Activated gamma-delta T cell (primary cell): ENCODE results near the gene GH2.
"Not testable (repeated sequence)": the region's sequence is repeated elsewhere in the genome, so short reads cannot be mapped to it uniquely, and the experiment has no call there.

Experiments
- DNase-seq: peaks from one replicate; lab custom pipeline; 2025; lab: John Stamatoyannopoulos, UW
- total RNA-seq, 2 donors: gene quantifications; one replicate each; lab custom pipeline; 2026; lab: John Stamatoyannopoulos, UW

Gene GH2
- 0 to 0.09 reads per million in 2 donors for total RNA-seq

DNA sequence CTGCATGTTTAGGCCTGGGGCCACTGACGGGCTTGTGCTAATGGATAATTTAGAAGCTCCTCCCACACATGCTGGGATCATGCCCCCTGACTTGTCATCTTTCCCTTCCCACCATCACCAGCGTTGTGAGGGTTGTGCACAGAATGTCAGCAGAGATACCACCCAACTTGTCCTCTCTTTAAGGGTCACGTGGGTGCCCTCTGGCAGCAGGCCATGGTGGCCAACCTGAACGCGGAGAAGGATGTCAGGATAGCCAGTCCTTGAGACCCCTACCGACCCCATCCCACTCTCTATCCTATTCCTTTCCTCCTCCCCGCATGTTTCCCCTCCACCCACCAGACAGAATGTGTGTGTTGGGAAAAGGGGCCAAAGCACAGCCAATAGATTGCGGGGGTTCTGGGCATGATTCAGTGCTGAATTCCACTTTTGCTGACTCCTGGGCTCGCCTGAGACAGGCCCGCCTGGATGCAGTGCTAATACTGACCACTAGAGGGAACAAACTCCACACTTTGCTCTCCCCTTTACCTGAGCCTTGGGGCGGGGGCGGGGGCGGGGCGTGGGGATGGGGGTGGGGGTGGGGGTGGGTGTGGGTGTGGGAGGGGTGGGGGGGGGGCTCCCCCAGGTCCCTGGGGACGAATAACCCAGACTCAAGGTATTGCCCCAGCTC lies at the start of gene GH2:
Gene GH2 (minus strand): TSS at position 10 of the 667 bp plus-strand sequence. CDS start 143 bp downstream, outside the sequence.
- DNase-seq, result no peak

DNA sequence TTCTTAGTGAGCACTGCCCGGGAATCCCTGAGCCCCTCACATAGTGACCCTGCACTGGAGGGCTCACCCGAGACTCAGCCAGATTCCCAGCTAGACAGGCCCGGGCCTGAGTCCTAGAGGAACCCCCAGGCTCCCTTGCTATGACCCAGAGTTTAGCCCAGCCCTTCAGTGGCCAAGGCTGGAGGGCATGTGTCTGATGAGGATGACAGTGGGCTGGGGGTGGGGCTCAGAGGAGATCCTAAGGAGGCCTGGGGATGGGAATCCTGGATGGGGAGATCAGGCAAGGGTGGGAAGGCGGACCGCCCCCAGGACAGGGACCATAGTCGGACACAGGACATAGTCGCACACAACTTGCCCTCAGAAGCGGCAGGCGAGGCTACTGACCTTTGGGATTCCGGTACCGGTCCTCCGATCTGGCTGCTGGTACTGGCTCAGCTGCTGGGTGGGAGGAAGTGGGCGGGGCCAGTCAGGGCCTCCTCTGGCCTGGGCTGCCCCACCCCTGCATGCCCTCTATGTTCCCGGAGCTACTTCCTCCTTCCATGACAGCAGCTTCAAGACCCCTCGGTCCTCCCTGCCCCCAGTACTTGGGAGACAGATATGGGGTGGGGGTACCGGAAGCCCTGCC lies 49.3 kb upstream of the GH2 start:
- no peak for DNase-seq

DNA sequence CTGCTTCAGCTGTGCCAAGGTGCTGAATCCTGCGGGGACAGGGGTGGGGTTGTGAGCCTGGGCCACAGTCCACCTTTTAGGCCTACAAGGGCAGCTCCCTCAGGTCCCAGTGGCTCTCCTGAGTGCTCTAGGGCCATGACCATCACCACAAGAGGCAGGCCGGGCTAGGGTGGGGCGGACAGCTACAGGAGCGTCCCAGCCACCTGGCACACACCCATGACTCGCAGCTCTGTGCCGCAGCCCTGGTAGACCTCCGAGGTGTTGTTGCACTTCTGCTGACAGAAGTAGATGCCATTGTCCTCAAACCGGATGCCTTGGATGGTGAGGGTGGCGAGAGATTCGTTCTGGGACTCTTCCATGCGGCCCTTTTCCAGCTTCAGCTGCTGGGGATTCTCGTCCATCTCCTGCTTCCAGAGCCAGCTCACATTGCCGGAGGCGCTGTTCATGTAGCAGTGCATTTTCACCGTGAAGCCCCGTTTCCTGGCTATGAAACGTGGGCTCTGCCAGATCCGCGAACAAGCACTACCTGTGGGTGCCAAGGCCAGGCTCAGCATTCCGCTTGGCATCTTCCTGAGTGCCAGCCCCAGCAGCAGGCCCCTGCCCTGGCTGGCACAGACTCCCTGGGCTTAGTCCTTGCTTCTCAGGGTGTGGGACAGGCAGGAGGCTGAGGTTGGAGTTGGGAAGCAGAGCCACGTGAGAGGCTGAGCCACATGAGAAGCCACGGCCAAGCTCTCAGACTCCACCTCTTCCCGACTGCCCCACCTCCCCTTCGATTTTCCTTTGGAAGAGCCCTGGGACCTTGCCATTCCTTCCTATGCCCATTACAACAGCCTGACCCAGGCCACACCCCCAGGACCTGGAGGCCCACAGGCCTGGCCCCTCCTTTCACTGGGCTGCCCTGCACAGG lies 48.4 kb upstream of the GH2 start:
- DNase-seq, result no peak

DNA sequence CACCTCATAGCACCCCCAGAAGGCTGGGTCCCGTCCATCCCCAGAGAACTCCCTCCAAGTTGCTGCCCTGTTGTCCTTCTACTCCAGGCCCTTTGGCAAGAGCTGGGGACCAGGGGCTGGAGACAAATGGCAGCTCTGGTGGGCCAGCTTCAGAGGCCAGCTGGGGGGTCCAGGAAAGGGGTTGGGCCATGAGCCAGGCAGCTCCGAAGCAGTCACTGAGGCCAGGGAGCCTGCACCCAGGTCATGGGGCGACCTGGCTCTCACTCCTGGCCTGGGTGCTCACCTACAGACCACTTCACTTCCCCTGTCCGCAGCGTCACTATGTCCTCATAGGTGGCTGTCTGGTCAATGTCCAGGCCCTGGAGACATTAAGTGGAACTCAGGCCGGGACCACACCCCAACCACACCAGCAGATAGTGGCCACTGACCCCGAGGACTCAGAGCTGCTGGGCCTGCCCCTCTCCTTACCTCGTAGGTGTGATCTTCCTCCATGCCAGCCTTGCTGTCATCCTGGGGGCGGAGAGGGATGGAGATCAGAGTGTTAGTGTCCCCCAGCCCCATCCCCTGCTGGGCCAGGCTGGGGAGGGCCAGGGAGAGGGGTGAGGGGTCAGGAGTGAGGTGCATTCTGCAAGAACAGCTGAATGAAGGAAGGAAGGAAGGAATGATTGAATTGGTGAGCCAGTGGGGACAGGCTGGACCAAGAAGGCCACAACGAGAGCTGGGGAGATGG lies 47.4 kb upstream of the GH2 start:
- no peak for DNase-seq

DNA sequence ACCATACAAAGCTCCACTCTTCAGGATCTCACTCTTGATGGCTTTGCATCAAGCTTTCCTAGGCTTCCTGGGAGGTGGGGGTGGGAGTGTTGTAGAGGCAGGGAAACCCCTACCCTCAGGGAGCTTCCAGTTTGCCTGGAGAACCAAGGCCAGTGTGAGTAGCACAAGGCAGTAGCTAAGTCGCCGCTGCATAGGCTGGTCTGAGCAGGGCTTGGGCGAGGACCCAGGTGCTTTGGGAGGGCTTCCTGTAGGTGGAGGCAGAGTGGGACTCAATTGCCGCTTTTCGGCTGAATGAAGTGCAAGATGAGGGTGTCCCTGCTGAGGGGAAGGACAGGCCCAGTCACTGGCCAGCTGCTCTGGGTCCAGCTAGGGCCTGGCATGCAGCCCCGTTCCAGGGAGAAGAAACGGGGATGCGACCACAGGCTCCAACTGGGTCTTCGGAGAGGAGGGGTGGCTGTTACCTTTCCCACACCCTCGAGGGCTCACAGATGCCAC lies 46.5 kb upstream of the GH2 start:
- no peak for DNase-seq

DNA sequence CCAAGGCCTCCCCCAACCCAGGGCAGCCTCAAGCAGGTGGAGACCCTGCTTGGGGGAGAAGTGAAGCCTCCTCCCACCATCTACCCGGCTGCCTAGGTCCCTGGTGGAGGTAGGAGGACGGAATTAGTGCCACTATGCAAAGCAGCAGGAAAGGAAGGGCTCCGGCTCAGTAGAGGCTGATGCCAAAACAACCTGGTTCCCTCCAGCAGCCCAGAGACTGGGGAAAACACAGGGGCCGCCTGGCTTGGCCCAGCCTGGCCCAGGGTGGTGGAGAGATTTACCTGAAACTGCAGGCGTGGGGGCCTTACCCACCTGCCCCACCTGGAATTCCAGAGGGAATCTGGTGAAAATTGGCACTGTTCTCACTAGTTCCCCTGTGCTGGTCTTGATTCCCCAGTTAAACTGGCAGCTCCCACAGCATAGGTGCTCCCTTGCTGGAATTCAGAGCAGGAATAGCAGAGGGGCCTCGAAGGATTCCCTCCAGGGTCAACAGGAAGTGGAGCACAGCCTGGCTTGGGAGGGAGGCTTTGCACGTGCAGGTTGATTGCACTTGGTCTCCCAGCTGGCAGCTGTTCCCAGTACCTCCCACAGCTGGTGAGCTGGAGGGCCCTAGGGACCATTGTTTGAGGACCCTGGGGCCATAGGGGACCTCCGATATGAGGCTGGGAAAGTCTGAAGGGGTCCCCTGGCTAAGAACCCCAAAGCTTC lies 45.9 kb upstream of the GH2 start:
- DNase-seq, result no peak

DNA sequence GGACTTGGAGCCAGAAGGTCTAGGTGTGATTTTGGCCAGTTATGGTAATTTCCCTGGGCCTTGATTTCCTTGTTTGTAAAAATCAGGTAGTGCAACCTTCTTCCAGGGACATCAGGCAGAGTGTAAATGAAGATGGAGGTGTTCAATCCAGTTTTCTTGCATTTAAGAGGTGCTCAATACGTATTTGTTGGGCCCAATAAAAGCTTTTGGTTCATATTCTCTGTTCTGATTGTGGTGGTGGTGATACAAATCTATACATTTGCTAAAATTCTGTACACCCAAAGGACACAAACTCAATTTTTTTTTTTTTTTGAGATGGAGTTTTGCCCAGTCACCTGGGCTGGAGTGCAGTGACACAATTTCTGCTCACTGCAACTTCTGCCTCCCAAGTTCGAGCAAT lies 44.4 kb upstream of the GH2 start:
- no peak for DNase-seq

DNA sequence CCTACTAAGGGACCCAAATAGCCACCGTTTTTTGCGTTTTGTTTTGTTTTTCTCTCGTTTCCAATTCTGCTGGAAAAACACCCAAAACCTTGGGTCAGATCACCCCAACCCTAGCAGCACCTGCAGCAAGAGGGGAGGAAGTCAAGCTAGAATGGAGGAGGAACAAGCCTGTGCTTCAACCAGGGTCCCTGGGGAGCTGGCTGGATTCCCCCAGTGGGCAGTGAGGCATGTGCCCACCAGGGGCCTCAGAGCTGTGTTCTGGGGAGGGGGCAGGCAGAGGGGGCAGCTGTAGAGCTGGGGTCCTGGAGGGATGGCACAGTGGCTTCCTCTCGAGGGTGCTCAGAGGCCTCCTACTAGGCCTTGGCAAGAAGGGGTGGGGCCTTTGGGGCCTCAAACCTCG lies 43.9 kb upstream of the GH2 start:
- no peak for DNase-seq

DNA sequence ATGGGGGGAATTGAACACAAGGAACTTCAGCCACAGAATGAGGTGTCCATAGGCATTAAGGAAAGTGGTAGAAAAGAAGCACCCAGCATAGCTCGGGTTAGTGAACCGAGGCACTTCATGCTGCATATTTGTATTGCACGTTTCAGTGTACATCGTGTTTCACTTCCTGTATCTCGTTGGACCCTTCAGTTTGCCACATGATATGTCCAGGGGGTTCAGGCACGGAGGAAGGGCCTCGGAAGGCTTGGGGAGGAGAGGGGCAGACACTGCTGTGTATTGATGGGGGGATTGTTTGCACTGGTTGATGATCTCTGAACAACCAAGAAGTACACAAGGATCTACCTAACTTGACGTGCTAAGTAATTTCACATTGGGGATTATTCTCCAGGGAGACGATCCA lies 40.7 kb upstream of the GH2 start:
- DNase-seq, result not testable (repeated sequence)

DNA sequence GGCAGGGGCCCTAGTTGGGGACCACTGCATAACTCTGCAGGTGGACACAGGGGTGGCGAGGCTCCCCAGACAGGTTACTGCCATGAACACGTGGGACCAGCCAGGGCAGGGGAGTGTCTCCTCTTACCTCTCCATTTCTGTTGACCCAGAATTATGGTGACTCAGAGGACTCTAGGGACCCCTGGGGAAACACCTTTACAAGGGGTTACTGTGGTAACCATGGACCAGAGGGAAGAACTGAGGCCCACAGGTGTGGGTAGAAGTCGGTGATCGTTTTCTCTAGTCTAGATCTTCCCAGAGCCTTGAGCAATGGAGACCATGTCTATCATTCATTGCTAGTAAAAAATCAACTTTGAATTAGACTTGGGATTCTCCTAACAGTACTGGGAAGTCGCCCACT lies 39.0 kb upstream of the GH2 start:
- DNase-seq, result not testable (repeated sequence)

DNA sequence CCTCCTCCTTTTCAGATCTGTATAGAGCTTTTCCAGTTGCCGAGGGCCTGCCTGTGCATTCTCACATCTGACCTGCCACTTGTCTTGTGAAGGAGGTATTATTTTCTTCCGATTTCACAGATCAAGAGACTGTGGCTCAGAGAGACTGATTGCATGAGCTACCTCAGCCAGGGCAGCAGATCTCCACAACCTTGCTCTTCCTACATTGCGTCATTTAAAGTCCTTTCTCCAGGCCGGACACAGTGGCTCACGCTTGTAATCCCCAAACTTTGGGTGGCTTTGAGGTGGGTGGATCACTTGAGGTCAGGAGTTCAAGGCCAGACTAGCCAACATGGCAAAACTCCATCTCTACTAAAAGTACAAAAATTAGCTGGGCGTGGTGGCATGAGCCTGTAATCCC lies 38.3 kb upstream of the GH2 start:
- not testable (repeated sequence) for DNase-seq

DNA sequence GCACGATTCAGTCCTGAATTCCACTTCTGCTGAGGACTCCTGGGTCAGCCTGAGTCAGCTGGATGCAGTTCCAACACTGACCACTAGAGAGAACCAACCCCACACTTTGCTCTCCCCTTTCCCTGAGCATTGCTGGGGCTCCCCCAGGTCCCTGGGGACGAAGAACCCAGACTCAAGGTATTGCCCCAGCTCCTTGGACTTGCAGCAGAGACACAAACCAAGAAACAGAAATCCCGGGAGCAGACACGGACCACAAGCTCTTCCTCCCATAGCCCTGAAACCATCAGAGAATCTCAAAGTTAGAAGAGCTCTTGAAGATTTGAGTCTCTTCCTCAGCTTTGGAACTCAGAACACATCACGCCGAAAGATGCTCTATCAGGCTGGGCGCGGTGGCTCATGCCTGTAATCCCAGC lies 37.6 kb upstream of the GH2 start:
- no peak for DNase-seq

DNA sequence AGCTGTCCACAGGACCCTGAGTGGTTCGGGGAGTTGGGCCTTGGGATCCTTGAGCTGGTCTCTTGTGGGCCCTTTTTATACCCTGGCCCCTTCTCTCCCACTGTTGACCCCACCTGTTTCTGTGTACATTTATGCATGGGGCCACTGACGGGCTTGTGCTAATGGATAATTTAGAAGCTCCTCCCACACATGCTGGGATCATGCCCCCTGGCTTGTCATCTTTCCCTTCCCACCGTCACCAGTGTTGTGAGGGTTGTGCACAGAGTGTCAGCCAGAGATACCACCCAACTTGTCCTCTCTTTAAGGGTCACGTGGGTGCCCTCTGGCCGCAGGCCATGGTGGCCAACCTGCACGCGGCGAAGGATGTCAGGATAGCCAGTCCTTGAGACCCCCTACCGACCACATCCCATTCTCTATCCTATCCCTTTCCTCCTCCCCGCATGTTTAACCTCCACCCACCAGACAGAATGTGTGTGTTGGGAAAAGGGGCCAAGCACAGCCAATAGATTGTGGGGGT lies 37.1 kb upstream of the GH2 start, which contains the start of gene GH1:
Gene GH1 (minus strand): TSS at position 51 of the 517 bp plus-strand sequence. CDS start 63 bp downstream, outside the sequence.
- not testable (repeated sequence) for DNase-seq

DNA sequence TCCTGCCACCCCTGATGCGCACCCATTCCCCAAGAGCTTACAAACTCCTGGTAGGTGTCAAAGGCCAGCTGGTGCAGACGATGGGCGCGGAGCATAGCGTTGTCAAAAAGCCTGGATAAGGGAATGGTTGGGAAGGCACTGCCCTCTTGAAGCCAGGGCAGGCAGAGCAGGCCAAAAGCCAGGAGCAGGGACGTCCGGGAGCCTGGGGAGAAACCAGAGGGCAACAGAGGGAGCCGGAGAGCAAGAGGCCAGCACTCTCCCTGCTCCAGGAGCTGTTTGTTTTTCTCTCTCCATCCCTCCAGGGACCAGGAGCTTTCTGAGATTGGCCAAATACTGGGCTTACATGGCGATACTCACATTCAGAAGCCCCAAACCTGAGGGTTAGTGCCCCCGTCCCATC lies 36.6 kb upstream of the GH2 start:
- no peak for DNase-seq

DNA sequence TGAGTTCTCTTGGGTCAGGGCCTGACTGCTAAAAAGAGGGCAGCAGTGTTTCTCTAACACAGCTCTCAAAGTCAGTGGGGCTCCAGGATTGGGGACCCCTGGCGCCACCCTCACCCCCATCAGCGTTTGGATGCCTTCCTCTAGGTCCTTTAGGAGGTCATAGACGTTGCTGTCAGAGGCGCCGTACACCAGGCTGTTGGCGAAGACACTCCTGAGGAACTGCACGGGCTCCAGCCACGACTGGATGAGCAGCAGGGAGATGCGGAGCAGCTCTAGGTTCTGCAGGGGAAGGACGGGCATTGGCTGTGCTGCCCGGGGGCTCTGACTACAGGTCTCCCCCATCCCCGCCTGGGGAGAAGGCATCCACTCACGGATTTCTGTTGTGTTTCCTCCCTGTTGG lies 35.9 kb upstream of the GH2 start:
- no peak for DNase-seq

DNA sequence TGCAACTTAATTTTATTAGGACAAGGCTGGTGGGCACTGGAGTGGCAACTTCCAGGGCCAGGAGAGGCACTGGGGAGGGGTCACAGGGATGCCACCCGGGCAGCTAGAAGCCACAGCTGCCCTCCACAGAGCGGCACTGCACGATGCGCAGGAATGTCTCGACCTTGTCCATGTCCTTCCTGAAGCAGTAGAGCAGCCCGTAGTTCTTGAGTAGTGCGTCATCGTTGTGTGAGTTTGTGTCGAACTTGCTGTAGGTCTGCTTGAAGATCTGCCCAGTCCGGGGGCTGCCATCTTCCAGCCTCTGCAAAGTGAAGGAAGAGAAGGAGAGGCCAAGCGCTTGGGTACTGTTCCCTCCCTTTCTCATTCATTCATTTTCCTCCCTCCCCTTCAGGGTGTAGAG lies 35.5 kb upstream of the GH2 start:
- DNase-seq, result not testable (repeated sequence)

DNA sequence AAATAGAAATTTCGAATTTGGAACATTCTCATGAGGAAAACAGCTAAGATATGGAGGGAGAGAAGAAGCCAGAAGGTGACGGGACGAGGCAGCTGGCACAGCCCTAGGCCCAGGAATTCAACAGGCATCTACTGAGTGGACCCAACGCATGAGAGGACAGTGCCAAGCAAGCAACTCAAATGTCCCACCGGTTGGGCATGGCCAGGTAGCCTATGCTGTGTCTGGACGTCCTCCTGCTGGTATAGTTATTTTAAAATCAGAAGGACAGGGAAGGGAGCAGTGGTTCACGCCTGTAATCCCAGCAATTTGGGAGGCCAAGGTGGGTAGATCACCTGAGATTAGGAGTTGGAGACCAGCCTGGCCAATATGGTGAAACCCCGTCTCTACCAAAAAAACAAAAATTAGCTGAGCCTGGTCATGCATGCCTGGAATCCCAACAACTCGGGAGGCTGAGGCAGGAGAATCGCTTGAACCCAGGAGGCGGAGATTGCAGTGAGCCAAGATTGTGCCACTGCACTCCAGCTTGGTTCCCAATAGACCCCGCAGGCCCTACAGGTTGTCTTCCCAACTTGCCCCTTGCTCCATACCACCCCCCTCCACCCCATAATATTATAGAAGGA lies 34.9 kb upstream of the GH2 start:
- DNase-seq, result no peak

DNA sequence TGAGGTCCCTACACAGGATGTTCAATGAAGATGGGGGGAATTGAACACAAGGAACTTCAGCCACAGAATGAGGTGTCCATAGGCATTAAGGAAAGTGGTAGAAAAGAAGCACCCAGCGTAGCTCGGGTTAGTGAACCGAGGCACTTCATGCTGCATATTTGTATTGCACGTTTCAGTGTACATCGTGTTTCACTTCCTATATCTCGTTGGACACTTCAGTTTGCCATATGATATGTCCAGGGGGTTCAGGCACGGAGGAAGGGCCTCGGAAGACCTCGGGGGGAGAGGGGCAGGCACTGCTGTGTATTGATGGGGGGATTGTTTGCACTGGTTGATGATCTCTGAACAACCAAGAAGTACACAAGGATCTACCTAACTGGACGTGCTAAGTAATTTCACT lies 34.0 kb upstream of the GH2 start:
- DNase-seq, result not testable (repeated sequence)

DNA sequence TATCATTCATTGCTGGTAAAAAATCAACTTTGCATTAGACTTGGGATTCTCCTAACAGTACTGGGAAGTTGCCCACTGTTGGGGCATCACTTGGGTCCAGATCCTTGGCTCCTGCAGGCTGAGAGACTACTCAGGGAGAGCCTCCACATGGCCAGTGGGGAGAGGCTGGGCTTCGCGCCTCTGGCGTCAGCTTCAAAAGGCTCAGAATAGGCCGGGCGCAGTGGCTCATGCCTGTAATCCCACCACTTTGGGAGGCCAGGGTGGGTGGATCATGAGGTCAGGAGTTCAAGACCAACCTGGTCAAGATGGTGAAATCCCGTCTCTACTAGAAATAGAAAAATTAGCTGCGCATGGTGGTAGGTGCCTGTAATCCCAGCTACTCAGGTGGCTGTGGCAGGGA lies 32.7 kb upstream of the GH2 start:
- DNase-seq, result no peak

DNA sequence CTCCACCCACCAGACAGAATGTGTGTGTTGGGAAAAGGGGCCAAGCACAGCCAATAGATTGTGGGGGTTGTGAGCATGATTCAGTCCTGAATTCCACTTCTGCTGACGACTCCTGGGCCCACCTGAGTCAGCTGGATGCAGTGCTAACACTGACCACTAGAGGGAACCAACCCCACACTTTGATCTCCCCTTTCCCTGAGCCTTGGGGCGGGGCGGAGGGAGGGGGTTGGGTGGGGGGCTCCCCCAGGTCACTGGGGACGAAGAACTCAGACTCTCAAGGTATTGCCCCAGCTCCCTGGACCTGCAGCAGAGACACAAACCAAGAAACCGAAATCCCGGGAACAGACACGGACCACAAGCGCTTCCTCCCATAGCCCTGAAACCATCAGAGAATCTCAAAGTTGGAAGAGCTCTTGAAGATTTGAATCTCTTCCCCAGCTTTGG lies 29.9 kb upstream of the GH2 start:
- DNase-seq, result no peak
